ENCODE data around the gene PFN1.
A peak's percentile ranks its signal among the peaks of the same experiment; 100 is the strongest.
"Not testable (repeated sequence)": the region's sequence is repeated elsewhere in the genome, so short reads cannot be mapped to it uniquely, and the experiment has no call there.

Gene PFN1

GRCh38 chr17:4945176-4945943 lies 3.0 kb downstream of the PFN1 start:
- no peak for DNase-seq (ENCODE audit: low read depth, low spot score)

DNA sequence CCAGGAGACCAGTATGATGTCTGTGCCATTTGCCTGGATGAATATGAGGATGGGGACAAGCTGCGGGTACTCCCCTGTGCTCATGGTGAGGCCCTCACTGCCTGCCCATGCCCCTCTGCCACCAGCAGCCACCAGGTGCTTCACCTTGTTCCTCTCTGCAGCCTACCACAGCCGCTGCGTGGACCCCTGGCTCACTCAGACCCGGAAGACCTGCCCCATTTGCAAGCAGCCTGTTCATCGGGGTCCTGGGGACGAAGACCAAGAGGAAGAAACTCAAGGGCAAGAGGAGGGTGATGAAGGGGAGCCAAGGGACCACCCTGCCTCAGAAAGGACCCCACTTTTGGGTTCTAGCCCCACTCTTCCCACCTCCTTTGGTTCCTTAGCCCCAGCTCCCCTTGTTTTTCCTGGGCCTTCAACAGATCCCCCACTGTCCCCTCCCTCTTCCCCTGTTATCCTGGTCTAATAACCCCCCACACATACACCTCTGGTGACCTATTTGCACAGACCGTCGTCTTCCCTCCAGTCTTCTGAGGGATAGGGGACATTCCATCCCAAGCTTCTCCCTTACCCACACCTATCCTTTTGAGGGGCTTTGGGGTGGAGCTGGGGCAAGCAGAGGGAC lies 3.7 kb downstream of the PFN1 start:
- DNase-seq (ENCODE audit: low read depth, low spot score): no peak

DNA sequence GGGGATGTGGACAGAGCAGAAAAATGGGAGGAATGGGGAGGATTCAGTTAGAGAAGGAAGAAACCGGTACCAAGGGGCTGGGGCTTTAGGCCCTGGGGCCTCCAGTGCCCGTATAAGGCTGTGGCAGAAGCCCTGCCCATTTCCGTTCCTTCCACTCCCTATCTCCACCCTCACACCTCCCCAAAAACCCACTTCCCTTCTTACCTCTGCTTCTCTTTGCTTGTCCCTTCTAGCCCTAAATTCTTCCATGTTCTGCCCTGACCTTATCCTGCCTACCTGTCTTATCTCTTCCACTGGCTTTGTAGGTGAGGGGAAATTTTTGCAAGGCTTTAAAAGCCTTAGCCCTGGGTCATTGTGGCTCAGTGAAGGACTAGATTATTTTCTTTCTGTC lies 4.2 kb downstream of the PFN1 start:
- DNase-seq (ENCODE audit: low read depth, low spot score): no peak

GRCh38 chr17:4942760-4943508 lies 5.4 kb downstream of the PFN1 start:
- DNase-seq (ENCODE audit: low read depth, low spot score): no peak

DNA sequence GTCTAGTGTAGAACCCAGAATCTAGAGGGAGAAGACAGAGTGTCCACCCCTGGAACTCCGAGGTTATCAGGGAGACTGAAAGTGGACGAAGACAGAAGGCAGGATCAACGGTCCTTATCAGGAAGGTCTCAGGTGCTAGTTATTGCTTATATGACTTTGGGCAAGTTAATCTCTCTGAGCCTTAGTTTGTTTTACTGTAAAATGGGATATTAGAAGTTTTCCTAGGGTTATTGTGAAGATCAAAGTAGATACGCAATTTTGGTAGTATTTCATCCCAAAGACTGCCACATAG lies 7.1 kb downstream of the PFN1 start:
- DNase-seq (ENCODE audit: low read depth, low spot score): no peak

GRCh38 chr17:4940555-4941318 lies 7.6 kb downstream of the PFN1 start:
- DNase-seq (ENCODE audit: low read depth, low spot score): no peak

DNA sequence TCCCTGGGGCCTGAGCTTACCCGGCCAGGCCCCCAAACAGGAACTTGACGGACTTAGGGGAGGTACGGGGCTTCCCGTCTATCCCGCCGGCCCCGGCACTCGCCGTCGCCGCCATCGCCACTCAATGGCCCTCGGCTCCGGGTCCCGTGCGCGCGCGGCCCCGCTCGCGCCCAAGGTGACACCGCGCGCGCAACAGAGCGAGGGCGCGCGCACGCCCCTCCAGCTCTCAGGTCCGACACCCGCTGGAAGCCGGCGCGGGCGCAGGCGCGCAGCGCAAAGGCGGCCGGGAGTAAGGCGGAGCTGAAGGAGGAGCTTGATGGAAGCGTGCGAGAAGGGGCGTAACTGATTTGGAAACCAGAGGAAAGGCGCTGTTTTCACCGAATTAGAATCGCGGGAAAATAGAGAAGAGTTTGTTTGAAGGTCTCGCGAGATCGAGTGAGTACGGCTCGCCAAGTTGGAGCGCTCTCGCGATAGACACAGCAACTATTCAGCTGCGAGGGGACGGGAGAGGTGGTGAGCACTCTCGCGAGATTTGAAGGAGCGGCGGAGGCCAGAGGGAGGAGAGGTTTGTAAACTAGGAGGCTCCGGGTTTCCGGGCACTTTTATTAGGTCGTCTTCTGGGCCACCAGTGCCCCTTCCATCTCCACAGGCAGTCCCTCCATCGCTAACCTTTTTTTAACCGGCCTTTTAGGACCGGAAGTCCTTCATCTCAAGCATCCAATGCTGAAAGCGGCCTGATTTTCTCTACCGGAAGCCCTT lies 8.4 kb downstream of the PFN1 start, which contains the start of the genes RNF167 and SLC25A11:
TSS of gene RNF167 (plus strand) at position 473 of the 759 bp plus-strand sequence. CDS start 642 bp downstream, outside the sequence.
TSS of gene SLC25A11 (minus strand) at position 251 of the 759 bp plus-strand sequence. CDS start at position 115, 136 bp downstream.
- peak; percentile 99 for DNase-seq (ENCODE audit: low read depth, low spot score)

GRCh38 chr17:4939546-4939795 lies 8.9 kb downstream of the PFN1 start:
- DNase-seq (ENCODE audit: low read depth, low spot score): no peak

DNA sequence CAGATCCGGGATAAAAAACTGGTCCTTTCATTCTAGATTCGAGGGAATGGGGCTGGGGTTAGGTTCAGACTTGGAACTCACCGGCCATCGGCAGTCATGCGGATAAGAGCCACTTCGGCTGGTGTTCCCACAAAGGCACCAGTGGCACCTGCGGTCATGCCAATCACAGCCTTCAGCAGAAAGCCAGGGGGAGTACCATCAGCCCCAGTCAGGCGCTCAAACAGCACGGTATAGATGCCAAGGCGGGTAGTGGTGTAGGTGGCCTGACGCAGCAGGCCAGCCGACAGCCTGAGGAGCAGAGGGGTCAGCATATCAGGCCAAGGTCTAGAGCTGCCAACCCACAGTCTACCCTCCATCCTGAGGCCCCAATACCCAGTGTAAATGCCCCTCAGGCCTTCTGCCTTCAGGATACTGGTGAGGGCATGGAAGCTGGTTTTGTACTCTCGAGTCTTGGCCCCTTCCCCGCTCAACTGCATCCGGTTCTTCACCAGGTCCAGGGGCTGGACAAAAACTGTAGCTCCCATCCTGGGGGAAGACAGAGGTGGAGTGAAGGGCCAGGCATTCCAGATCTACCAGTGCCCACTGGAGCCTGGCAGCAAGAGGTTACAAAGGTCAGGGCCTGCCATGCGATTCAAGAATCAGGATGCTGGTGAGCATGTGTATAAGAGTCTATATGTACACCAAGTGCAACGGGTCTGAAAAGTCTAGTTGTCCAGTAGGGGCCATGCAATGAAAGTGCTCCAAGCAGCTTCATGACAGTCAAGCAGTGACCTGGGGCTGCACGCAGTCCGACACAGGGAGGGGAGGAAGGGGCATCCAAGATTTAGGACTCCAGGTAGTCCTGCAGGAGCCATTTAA lies 9.4 kb downstream of the PFN1 start:
- DNase-seq (ENCODE audit: low read depth, low spot score): no peak

DNA sequence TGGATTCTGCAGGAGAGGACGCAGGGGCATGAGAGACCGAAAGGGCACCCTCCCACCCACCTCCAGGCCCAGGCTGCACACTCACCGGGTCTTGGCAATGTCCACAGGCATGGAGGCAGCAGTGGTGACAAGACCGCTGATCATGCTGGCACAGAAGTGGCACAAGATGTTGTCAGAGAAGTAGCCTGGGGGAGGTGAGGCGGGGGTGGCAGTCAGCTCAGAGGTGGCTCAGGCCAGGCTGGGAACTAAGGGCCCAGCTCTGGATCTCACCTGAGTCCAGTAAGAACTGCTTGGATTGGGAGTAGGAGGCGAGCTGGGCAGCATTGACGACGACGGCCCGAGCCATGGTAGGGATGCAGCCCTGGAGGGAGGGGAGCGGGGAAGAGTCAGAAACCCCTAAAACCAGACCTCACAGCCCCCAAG lies 10.2 kb downstream of the PFN1 start:
- no peak for DNase-seq (ENCODE audit: low read depth, low spot score)

DNA sequence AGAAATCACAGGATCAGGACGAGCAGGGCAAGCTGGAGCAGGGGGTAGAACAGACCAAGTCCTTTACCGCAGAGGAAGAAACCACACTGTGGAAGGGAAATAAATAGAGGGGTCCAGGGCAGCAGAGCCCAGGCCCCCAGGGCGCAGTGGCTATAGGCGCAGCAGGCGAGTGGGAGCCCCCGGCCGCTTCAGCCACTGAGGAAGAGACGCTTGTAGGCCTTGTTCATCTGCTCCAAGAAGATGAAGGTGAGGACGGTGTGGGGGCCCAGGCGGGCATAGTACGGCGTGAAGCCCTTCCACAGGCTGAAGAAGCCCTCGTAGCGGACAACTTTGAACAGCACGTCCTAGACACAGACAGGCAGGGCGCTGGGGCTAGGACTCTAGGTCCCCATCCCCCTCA lies 10.8 kb downstream of the PFN1 start:
- DNase-seq (ENCODE audit: low read depth, low spot score): no peak

- DNase-seq (ENCODE audit: low read depth, low spot score): no peak
Observed at GRCh38 chr17:4936436-4936835, 11.9 kb downstream of the PFN1 start.

GRCh38 chr17:4935650-4936049 lies 12.7 kb downstream of the PFN1 start:
- no peak for DNase-seq (ENCODE audit: low read depth, low spot score)

GRCh38 chr17:4934173-4934979 lies 14.0 kb downstream of the PFN1 start:
- DNase-seq (ENCODE audit: low read depth, low spot score): no peak

DNA sequence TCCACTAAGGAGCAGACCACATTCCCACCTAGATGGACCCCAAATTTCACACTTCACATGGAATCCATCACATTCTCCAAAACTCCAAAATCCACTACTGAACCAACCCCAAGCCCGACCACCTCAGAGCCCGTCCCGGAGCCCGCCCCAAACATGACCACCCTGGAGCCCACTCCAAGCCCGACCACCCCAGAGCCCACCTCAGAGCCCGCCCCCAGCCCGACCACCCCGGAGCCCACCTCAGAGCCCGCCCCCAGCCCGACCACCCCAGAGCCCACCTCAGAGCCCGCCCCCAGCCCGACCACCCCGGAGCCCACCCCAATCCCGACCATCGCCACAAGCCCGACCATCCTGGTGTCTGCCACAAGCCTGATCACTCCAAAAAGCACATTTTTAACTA lies 14.7 kb downstream of the PFN1 start:
- DNase-seq (ENCODE audit: low read depth, low spot score): no peak

DNA sequence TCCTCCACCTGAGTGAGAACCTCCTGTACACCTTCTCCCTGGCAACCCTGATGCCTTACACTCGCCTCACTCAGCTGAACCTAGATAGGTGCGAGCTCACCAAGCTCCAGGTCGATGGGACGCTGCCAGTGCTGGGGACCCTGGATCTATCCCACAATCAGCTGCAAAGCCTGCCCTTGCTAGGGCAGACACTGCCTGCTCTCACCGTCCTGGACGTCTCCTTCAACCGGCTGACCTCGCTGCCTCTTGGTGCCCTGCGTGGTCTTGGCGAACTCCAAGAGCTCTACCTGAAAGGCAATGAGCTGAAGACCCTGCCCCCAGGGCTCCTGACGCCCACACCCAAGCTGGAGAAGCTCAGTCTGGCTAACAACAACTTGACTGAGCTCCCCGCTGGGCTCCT lies 15.6 kb downstream of the PFN1 start:
- DNase-seq (ENCODE audit: low read depth, low spot score): no peak

DNA sequence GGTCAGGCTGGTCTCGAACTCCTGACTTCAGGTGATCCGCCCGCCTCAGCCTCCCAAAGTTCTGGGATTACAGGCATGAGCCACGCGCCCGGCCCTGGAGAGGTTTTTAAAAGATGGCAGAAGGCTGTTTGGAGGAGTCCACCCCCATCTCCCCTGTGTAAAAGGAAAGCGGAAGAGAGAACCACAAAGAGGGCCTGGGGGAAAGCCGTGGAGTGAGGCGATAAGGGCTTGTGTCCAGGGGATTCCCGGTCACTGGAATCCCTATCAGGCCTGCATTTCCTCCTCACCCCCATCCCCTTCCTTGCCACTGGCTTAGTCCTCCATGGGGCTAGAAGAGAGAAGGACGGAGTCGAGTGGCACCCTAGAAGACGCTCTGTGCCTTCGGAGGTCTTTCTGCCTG lies 16.4 kb downstream of the PFN1 start, which contains the start of gene GP1BA:
TSS of gene GP1BA (plus strand) at position 315 of the 400 bp plus-strand sequence. CDS start 328 bp downstream, outside the sequence.
- no peak for DNase-seq (ENCODE audit: low read depth, low spot score)

DNA sequence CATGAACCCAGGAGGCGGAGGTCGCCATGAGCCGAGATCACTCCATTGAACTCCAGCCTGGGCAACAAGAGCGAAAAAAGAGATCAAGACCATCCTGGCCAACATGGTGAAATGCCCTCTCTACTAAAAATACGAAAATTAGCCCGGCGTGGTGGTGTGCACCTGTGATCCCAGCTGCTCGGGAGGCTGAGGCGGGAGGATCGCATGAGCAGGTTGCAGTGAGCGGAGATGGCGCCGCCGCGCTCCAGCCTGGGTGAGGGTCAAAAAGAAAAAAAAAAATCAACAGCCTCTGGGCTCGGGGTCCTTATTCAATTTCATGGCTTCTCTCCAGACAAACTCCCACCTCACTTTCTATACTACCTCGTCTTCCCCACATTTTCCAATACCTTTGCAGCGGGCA lies 19.4 kb downstream of the PFN1 start:
- DNase-seq (ENCODE audit: low read depth, low spot score): no peak

GRCh38 chr17:4926577-4927335 lies 21.6 kb downstream of the PFN1 start:
- not testable (repeated sequence) for DNase-seq (ENCODE audit: low read depth, low spot score)

All from smooth muscle cell of the brain vasculature (primary cell).